Heart right ventricle (tissue), 16 donors: ENCODE results near the gene MUCL1. TPM values are rescaled to one million over a fixed set of nuclear protein-coding genes. Genes with fewer than 3 reads are reported as not detected.
"Not testable (repeated sequence)": the region's sequence is repeated elsewhere in the genome, so short reads cannot be mapped to it uniquely, and the experiment has no call there.

Source experiments
- ATAC-seq, 8 donors: fragments of 200-7000 bp; cut with Tn5 transposase; one replicate each; pipeline ENCODE4 v1.9.1; 2020; ENCODE audit warnings: mild to moderate bottlenecking in 8 of 8, moderate library complexity in 8 of 8, moderate number of reproducible peaks in 1 of 8
- DNase-seq, 2 donors: peaks; one replicate each; pipeline ENCODE4 v3.0.0-alpha.2; 2020
- H3K27ac ChIP-seq, 10 donors: fragments of 200-600 bp; sonication (generic) in 2 of 10; one replicate each; pipeline versions ENCODE4 v1.5.0 to v1.8.0; 2020 to 2022; ENCODE audit warnings: mild to moderate bottlenecking in 3 of 10
- H3K27me3 ChIP-seq, 7 donors: fragments of 200-600 bp; one replicate each; pipeline ENCODE4 v1.8.0; 2021 to 2022; ENCODE audit warnings: mild to moderate bottlenecking in 2 of 7
- H3K36me3 ChIP-seq, 9 donors: fragments of 200-600 bp; sonication (generic) in 1 of 9; one replicate each; pipeline versions ENCODE4 v1.5.0 to v1.8.0; 2020 to 2022; ENCODE audit warnings: mild to moderate bottlenecking in 2 of 9
- H3K4me1 ChIP-seq, 9 donors: fragments of 200-600 bp; sonication (generic) in 1 of 9; one replicate each; pipeline versions ENCODE4 v1.5.0 to v1.8.0; 2020 to 2022; ENCODE audit warnings: mild to moderate bottlenecking in 4 of 9
- H3K4me3 ChIP-seq, 10 donors: fragments of 200-600 bp; sonication (generic) in 2 of 10; one replicate each; pipeline versions ENCODE4 v1.5.0 to v1.8.0; 2020 to 2022; ENCODE audit warnings: mild to moderate bottlenecking in 7 of 10, moderate library complexity in 2 of 10
- H3K9me3 ChIP-seq, 11 donors: fragments of 200-600 bp in 10 of 11; sonication (generic) in 2 of 11; one replicate each; pipeline versions ENCODE4 v1.5.0 to v1.8.0; 2013 to 2022; ENCODE audit warnings: mild to moderate bottlenecking in 2 of 11, control low read depth in 1 of 11, moderate library complexity in 1 of 11
- CTCF ChIP-seq, 9 donors: fragments of 200-600 bp; sonication (generic) in 2 of 9; IDR thresholded peaks; one replicate each; pipeline versions ENCODE4 v1.5.0 to v1.8.0; 2021 to 2022; ENCODE audit warnings: antibody characterized with exemption in 9 of 9, mild to moderate bottlenecking in 5 of 9, moderate library complexity in 1 of 9
- WGBS, 2 donors: extraction: QIAGEN DNeasy Blood & Tissue Kit; methylation state at CpG; one replicate each; pipeline ENCODE4 v1.1.7; 2013; ENCODE audit warnings: inconsistent platforms in 1 of 2; 5-methylcytosine and 5-hydroxymethylcytosine counted together
- intact Hi-C, 10 donors: fragments of 100-400 bp; cut with DNase I; formaldehyde crosslinking; loops; one replicate each; pipeline versions ENCODE4 v1.11.1 to v1.14.2; 2022
- polyA plus RNA-seq, 2 donors: library from polyadenylated mRNA; stranded (reverse); fragments of 200-250 nt; gene quantifications; one replicate each; pipeline ENCODE4 v1.2.3, GENCODE V29; 2013
- total RNA-seq, 10 donors: library from RNA; stranded (reverse); fragmentation: NEBNext Ultra II Directional in 3 of 10; extraction: Animal tissue kit (Norgen Biotek cat#: 25700) in 3 of 10; gene quantifications; one replicate each; pipeline versions ENCODE4 v1.2.1 to v1.2.4, GENCODE V29; 2021 to 2023
- donor health status: Arrhythmogenic right ventricular cardiomyopathy.
- donor health status: ischemic (EF 13 %, LVEDD 7.1; RV severe dilation, severe dysfunction).
- donor health status: healthy with polysubstance abuse.
- donor health status: DM: no; HTN: yes; CAD: no.
- donor health status: DM: no; HTN: no; CAD: no.
- donor health status: ischemic (EF 25% LVEDD 6.9; RV normal size, moderate dysfunction).
- donor health status: ischemic (EF 25% LVEDD 5.7; RV mildly dilated, moderate dysfunction).
- donor health status: healthy.
- donor health status: DM: yes; HTN: yes; CAD: no.
- donor health status: Ischemic cardiomyopathy.
- donor health status: ischemic (EF 35%, LVEDD 5.7; RV mildly dilated, moderate dysfunction).
- donor health status: nonischemic (EF 11% LVEDD 7.7; RV severe dilation, severe dysfunction).
- donor health status: DM: yes; HTN: yes; CAD: no.
- donor health status: PGD.
- donor health status: ischemic (EF 29% LVEDD 5.4; RV normal size, mild dysfunction).
- donor health status: nonischemic (EF 23%, LVEDD 6.1; RV moderate dilation, normal function).

MUCL1 gene
- total and polyA plus RNA-seq, 12 donors = not detected

- ATAC-seq (no peak), DNase-seq (no peak)
- intact Hi-C loops = no loop called here
- Histone ChIP-seq H3K4me1 (no peaks in the 10 kb centered on the region), H3K36me3 (no peaks in the 10 kb centered on the region), H3K9me3 (peaks cover 0 to 11% (median 0%) of the 10 kb centered on the region in 11 donors), H3K27ac (no peak overlapping the region), H3K27me3 (no peaks in the 10 kb centered on the region), H3K4me3 (no peak overlapping the region)
- no peak for TF ChIP-seq CTCF (IDR thresholded peaks at IDR 0.05)
- 46 to 49% methylated on average over 3 of the region's 3 CpGs for WGBS, 2 donors
These were observed 24.8 kb downstream of the MUCL1 start for GRCh38 chr12:54879150-54879549.

GRCh38 chr12:54879579-54879978 lies 25.3 kb downstream of the MUCL1 start:
- intact Hi-C loops = no loop called here
- TF ChIP-seq CTCF (IDR thresholded peaks at IDR 0.05) = no peak
- Histone ChIP-seq H3K4me3 (no peak overlapping the region), H3K9me3 (peaks cover 0 to 11% (median 0%) of the 10 kb centered on the region in 11 donors), H3K36me3 (no peaks in the 10 kb centered on the region), H3K27me3 (no peaks in the 10 kb centered on the region), H3K27ac (no peak overlapping the region), H3K4me1 (no peaks in the 10 kb centered on the region)
- no peak for ATAC-seq
- no peak for DNase-seq

GRCh38 chr12:54882079-54882478 lies 27.8 kb downstream of the MUCL1 start:
- 70 to 83% methylated on average over 2 of the region's 2 CpGs for WGBS, 2 donors
- H3K36me3 ChIP-seq = no peaks in the 10 kb centered on the region
- intact Hi-C loops = no loop called here
- no peak overlapping the region for H3K4me3 ChIP-seq
- no peak for DNase-seq
- H3K9me3 ChIP-seq = peaks cover 0 to 10% (median 0%) of the 10 kb centered on the region in 11 donors
- no peak overlapping the region for H3K27ac ChIP-seq
- no peak for ATAC-seq
- no peak for TF ChIP-seq CTCF (IDR thresholded peaks at IDR 0.05)
- H3K27me3 ChIP-seq = no peaks in the 10 kb centered on the region
- no peaks in the 10 kb centered on the region for H3K4me1 ChIP-seq

GRCh38 chr12:54882597-54882996 lies 28.3 kb downstream of the MUCL1 start:
- ATAC-seq, H3K27me3 ChIP-seq, H3K27ac ChIP-seq, H3K36me3 ChIP-seq, H3K9me3 ChIP-seq, H3K4me1 ChIP-seq, intact Hi-C loops, H3K4me3 ChIP-seq, DNase-seq: not testable (repeated sequence)
- 27 to 44% methylated on average over 1 of the region's 1 CpG for WGBS, 2 donors

- DNase-seq, H3K4me3 ChIP-seq, intact Hi-C loops, H3K36me3 ChIP-seq, H3K4me1 ChIP-seq, H3K9me3 ChIP-seq, H3K27me3 ChIP-seq, ATAC-seq, H3K27ac ChIP-seq: not testable (repeated sequence)
- WGBS, 2 donors = 78 to 81% methylated on average over 11 of the region's 11 CpGs
These were observed 34.1 kb downstream of the MUCL1 start for GRCh38 chr12:54888428-54888827.

GRCh38 chr12:54890339-54890738 lies 36.0 kb downstream of the MUCL1 start:
- no peak for DNase-seq
- Histone ChIP-seq H3K36me3 (no peaks in the 10 kb centered on the region), H3K4me1 (no peaks in the 10 kb centered on the region), H3K9me3 (no peaks in the 10 kb centered on the region), H3K4me3 (no peak overlapping the region), H3K27me3 (no peaks in the 10 kb centered on the region), H3K27ac (no peak overlapping the region)
- no peak for TF ChIP-seq CTCF (IDR thresholded peaks at IDR 0.05)
- ATAC-seq = no peak
- 88 to 90% methylated on average over 3 of the region's 3 CpGs for WGBS, 2 donors
- intact Hi-C loops = no loop called here
